Activated naive CD4-positive, alpha-beta T cell treated with anti-CD3 and anti-CD28 coated beads, Interleukin-2, amount 50 U/mL, for 72 hours (primary cell): ENCODE data around the gene ADCY2. TPM values are rescaled to one million over a fixed set of nuclear protein-coding genes. Genes with fewer than 3 reads are reported as not detected.

Experiments used
- ATAC-seq, 2 donors: fragments of 150-1000 bp; cut with Tn5 transposase; 2 replicates each; pipeline ENCODE4 v1.10.0; 2021; ENCODE audit warnings: mild to moderate bottlenecking in 2 of 2, moderate library complexity in 2 of 2
- DNase-seq, 2 donors: peaks; one replicate each; pipeline ENCODE4 v3.0.0; 2021 to 2022; ENCODE audit warnings: low spot score in 2 of 2
- H3K27ac Mint-ChIP-seq, 2 donors: one replicate each; pipeline ENCODE4 v1.8.0; 2022; ENCODE audit warnings: mild to moderate bottlenecking in 2 of 2, mixed read lengths in 2 of 2
- H3K36me3 Mint-ChIP-seq, 2 donors: one replicate each; pipeline ENCODE4 v1.8.0; 2022; ENCODE audit warnings: mixed read lengths in 2 of 2
- H3K9me3 Mint-ChIP-seq, 2 donors: one replicate each; pipeline ENCODE4 v1.8.0; 2022; ENCODE audit warnings: mixed read lengths in 2 of 2
- total RNA-seq, 2 donors: library from RNA; stranded (reverse); gene quantifications; one replicate each; pipeline ENCODE4 v1.2.3, GENCODE V29; 2022

The ADCY2 gene
- total RNA-seq, 2 donors from 2014 or later: not detected

GRCh38 chr5:7849681-7850394 lies 453.9 kb downstream of the ADCY2 start:
- peaks cover 0 to 4% of the 10 kb centered on the region in 2 donors for H3K36me3 Mint-ChIP-seq
- peak; percentile 45 to 48 for ATAC-seq
- DNase-seq: no peak
- peaks cover 5 to 11% of the 10 kb centered on the region in 2 donors for H3K9me3 Mint-ChIP-seq
- no peak overlapping the region for H3K27ac Mint-ChIP-seq

- DNase-seq: no peak
- ATAC-seq: peak; percentile 46 to 51
- peaks cover 5 to 11% of the 10 kb centered on the region in 2 donors for H3K9me3 Mint-ChIP-seq
- H3K27ac Mint-ChIP-seq: no peak within 1 kb of the TSS
- peaks cover 0 to 4% of the 10 kb centered on the region in 2 donors for H3K36me3 Mint-ChIP-seq
Measured at GRCh38 chr5:7850395-7851239, 454.7 kb downstream of the ADCY2 start, which contains the start of gene CFAP90. Gene CFAP90, minus strand, starts transcription at chr5:7851133. Its CDS starts 112 bp downstream, at chr5:7851021.

- no peak overlapping the region for H3K27ac Mint-ChIP-seq
- H3K9me3 Mint-ChIP-seq: peaks cover 5 to 11% of the 10 kb centered on the region in 2 donors
- H3K36me3 Mint-ChIP-seq: peaks cover 0 to 4% of the 10 kb centered on the region in 2 donors
- DNase-seq (no peak), ATAC-seq (no peak)
Measured at GRCh38 chr5:7851240-7851592, 455.3 kb downstream of the ADCY2 start.

- Mint-ChIP-seq H3K27ac (no peak overlapping the region), H3K36me3 (peaks cover 0 to 4% of the 10 kb centered on the region in 2 donors), H3K9me3 (peaks cover 5 to 11% of the 10 kb centered on the region in 2 donors)
- ATAC-seq (no peak), DNase-seq (no peak)
Measured at GRCh38 chr5:7851617-7852289, 455.8 kb downstream of the ADCY2 start.

- peaks cover 5 to 11% of the 10 kb centered on the region in 2 donors for H3K9me3 Mint-ChIP-seq
- H3K27ac Mint-ChIP-seq: no peak overlapping the region
- ATAC-seq: no peak
- peaks cover 0 to 4% of the 10 kb centered on the region in 2 donors for H3K36me3 Mint-ChIP-seq
- DNase-seq: no peak
Measured at GRCh38 chr5:7852542-7852941, 456.6 kb downstream of the ADCY2 start.

- Mint-ChIP-seq H3K9me3 (peaks cover 5 to 11% of the 10 kb centered on the region in 2 donors), H3K36me3 (peaks cover 0 to 4% of the 10 kb centered on the region in 2 donors), H3K27ac (no peak overlapping the region)
- DNase-seq (no peak), ATAC-seq (no peak)
Measured at GRCh38 chr5:7852988-7853387, 457.1 kb downstream of the ADCY2 start.

- no peak overlapping the region for H3K27ac Mint-ChIP-seq
- no peak for DNase-seq
- ATAC-seq: no peak
- H3K36me3 Mint-ChIP-seq: peaks cover 0 to 10% of the 10 kb centered on the region in 2 donors
- peaks cover 5 to 11% of the 10 kb centered on the region in 2 donors for H3K9me3 Mint-ChIP-seq
Measured at GRCh38 chr5:7855611-7856010, 459.7 kb downstream of the ADCY2 start.

GRCh38 chr5:7856855-7857254 lies 460.9 kb downstream of the ADCY2 start:
- Mint-ChIP-seq H3K27ac (no peak overlapping the region), H3K36me3 (peaks cover 0 to 10% of the 10 kb centered on the region in 2 donors), H3K9me3 (peaks cover 5 to 11% of the 10 kb centered on the region in 2 donors)
- peak; percentile 57 to 76 for ATAC-seq
- DNase-seq: no peak

- Mint-ChIP-seq H3K9me3 (peaks cover 3 to 8% of the 10 kb centered on the region in 2 donors), H3K27ac (peak overlapping the region in 1 of 2 donors; percentile 46), H3K36me3 (peaks cover 0 to 8% of the 10 kb centered on the region in 2 donors)
- DNase-seq (no peak), ATAC-seq (no peak)
Measured at GRCh38 chr5:7857361-7857760, 461.4 kb downstream of the ADCY2 start.

- Mint-ChIP-seq H3K9me3 (peaks cover 2 to 3% of the 10 kb centered on the region in 2 donors), H3K36me3 (peaks cover 0 to 6% of the 10 kb centered on the region in 2 donors), H3K27ac (peak overlapping the region; percentile 46 to 81)
- DNase-seq: no peak
- peak in 1 of 2 donors; percentile 52 for ATAC-seq
Measured at GRCh38 chr5:7857926-7858632, 462.1 kb downstream of the ADCY2 start.

GRCh38 chr5:7866196-7866595 lies 470.3 kb downstream of the ADCY2 start:
- DNase-seq (no peak), ATAC-seq (no peak)
- peaks cover 10% of the 10 kb centered on the region in 2 donors for H3K36me3 Mint-ChIP-seq
- H3K27ac Mint-ChIP-seq: no peak overlapping the region
- no peaks in the 10 kb centered on the region for H3K9me3 Mint-ChIP-seq

- DNase-seq (no peak), ATAC-seq (no peak)
- Mint-ChIP-seq H3K27ac (no peak overlapping the region), H3K9me3 (no peaks in the 10 kb centered on the region), H3K36me3 (peaks cover 10% of the 10 kb centered on the region in 2 donors)
Measured at GRCh38 chr5:7867260-7867659, 471.3 kb downstream of the ADCY2 start.

- no peaks in the 10 kb centered on the region for H3K9me3 Mint-ChIP-seq
- no peak for DNase-seq
- peaks cover 10 to 16% of the 10 kb centered on the region in 2 donors for H3K36me3 Mint-ChIP-seq
- H3K27ac Mint-ChIP-seq: peak overlapping the region; percentile 85 to 96
- no peak for ATAC-seq
Measured at GRCh38 chr5:7868427-7868772, 472.5 kb downstream of the ADCY2 start.

- DNase-seq (peak; percentile 82 to 87), ATAC-seq (peak; percentile 98 to 100)
- H3K27ac Mint-ChIP-seq: peak within 1 kb of the TSS; percentile 85 to 96
- H3K9me3 Mint-ChIP-seq: no peaks in the 10 kb centered on the region
- H3K36me3 Mint-ChIP-seq: peaks cover 10 to 20% of the 10 kb centered on the region in 2 donors
Measured at GRCh38 chr5:7868773-7869473, 473.0 kb downstream of the ADCY2 start, which contains the start of the genes FASTKD3 and MTRR. Gene FASTKD3, minus strand, starts transcription at chr5:7869031. Its CDS starts 948 bp downstream, at chr5:7868083. Gene MTRR, plus strand, starts transcription at chr5:7869148. Its CDS starts 1,647 bp downstream, at chr5:7870795.

- no peaks in the 10 kb centered on the region for H3K9me3 Mint-ChIP-seq
- peak; percentile 34 to 53 for ATAC-seq
- H3K27ac Mint-ChIP-seq: peak overlapping the region; percentile 81 to 85
- no peak for DNase-seq
- peaks cover 10 to 22% of the 10 kb centered on the region in 2 donors for H3K36me3 Mint-ChIP-seq
Measured at GRCh38 chr5:7869474-7870136, 473.7 kb downstream of the ADCY2 start.
